ENCODE measurements around the gene PLCD3.
A peak's percentile ranks its signal among the peaks of the same experiment; 100 is the strongest.

The PLCD3 gene

DNA sequence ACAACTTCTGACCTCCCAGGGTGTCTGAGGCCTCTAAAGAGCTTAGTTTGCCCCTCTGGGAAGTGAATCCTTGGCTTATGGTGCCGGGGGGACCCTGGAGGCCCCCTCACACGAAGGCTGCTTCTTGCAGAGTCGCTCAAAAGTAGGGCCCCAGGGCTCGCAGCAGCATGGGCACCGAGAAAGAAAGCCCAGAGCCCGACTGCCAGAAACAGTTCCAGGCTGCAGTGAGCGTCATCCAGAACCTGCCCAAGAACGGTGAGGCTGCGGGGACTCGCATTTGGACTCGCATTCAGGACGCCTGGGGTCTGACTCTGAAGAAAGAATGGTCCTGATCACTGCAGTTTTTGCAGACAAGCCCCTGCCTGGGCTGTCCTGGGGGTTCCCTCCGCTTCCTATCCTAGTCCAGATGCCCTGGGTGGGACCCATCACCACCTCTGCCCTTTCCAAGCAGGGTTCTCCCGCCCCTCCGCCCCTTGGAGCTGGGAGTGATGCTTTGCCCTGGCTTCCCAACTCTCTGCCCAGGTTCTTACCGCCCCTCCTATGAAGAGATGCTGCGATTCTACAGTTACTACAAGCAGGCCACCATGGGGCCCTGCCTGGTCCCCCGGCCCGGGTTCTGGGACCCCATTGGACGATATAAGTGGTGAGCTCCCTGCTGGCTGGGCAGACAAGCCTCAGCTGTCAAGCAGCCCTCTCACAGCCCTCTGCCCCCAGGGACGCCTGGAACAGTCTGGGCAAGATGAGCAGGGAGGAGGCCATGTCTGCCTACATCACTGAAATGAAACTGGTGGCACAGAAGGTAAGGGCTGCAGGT, 3.9 kb upstream of the PLCD3 start:
- peak overlapping the region; percentile 100 for H3K4me2 ChIP-seq (ENCODE audit: low read length)
- no peaks in the 10 kb centered on the region for H4K20me1 ChIP-seq (ENCODE audit: insufficient read depth, low read length)
- H2AFZ ChIP-seq (ENCODE audit: low read depth, low read length) = peak overlapping the region; percentile 50; the same call in 1 of the 2 replicates
- H3K4me3 ChIP-seq (ENCODE audit: low read length) = peak overlapping the region; percentile 85
- H3K9me3 ChIP-seq (ENCODE audit: insufficient read depth, low read length) = no peaks in the 10 kb centered on the region
- peaks cover 10% of the 10 kb centered on the region for H3K4me1 ChIP-seq (ENCODE audit: low read length)
- no peaks in the 10 kb centered on the region for H3K36me3 ChIP-seq (replicated peaks; ENCODE audit: low read depth, low read length)
- peak overlapping the region; percentile 83 for H3K9ac ChIP-seq (ENCODE audit: low read length)
- H3K27me3 ChIP-seq (ENCODE audit: low read depth, low read length) = no peaks in the 10 kb centered on the region
- TF ChIP-seq EZH2phosphoT487 (IDR thresholded peaks at IDR 0.05; ENCODE audit: low read depth) (no peak), CTCF (IDR thresholded peaks at IDR 0.05; ENCODE audit: low read depth, low read length) (no peak)
- H3K27ac ChIP-seq (ENCODE audit: low read length) = 0 out of 2 replicates have a peak overlapping the region, but pooled peaks have one; percentile 5
- H3K79me2 ChIP-seq (ENCODE audit: low read length) = no peaks in the 10 kb centered on the region

DNA sequence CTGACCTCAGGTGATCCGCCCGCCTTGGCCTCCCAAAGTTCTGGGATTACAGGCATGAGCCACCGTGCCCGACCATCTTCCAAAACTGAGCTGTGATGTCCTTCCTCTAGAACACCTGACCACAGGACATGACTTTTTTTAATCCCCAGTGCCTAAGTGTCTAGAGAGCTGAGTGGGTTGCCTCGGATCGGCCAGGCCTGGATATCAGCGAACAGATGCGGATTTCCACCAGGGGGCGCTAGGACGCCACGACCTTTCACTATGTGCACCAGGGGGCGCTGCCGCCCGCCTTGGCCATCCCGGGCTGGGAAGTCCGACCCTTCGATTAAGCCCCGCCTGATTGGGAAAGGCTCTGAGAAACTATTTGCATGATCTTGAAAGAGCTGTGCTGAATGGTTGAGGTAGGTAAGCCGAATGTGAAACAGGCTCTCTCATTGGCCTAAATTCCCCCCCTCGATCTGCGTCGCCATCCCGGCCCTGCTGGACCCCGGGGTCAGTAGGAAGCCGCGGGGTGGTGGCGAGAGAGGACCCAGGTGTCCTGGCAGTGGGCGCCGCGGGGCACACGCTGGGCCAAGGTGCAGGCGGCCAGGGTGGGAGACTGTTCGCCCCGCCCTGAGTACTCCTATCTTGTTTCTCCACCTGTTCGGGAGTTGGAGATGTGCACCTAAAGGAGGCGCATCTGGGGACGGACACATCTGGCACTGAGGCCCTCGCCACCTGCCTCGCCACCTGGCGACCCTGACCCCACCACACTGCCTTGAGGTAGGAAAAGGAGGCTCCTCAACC, 3.1 kb upstream of the PLCD3 start, which contains the start of gene ACBD4:
Gene ACBD4 (plus strand): TSS at position 496 of the 786 bp plus-strand sequence. CDS start 458 bp downstream, outside the sequence.
- Histone ChIP-seq H3K9me3 (ENCODE audit: insufficient read depth, low read length) (no peaks in the 10 kb centered on the region), H3K27me3 (ENCODE audit: low read depth, low read length) (no peaks in the 10 kb centered on the region), H4K20me1 (ENCODE audit: insufficient read depth, low read length) (no peaks in the 10 kb centered on the region), H3K4me1 (ENCODE audit: low read length) (peaks cover 10% of the 10 kb centered on the region), H3K4me2 (ENCODE audit: low read length) (peak within 1 kb of the TSS; percentile 100), H2AFZ (ENCODE audit: low read depth, low read length) (peak within 1 kb of the TSS; percentile 50; the same call in 1 of the 2 replicates), H3K4me3 (ENCODE audit: low read length) (peak within 1 kb of the TSS; percentile 85), H3K27ac (ENCODE audit: low read length) (0 out of 2 replicates have a peak within 1 kb of the TSS, but pooled peaks have one; percentile 5), H3K79me2 (ENCODE audit: low read length) (no peaks in the 10 kb centered on the region), H3K9ac (ENCODE audit: low read length) (peak within 1 kb of the TSS; percentile 83), H3K36me3 (replicated peaks; ENCODE audit: low read depth, low read length) (no peaks in the 10 kb centered on the region)
- TF ChIP-seq CTCF (IDR thresholded peaks at IDR 0.05; ENCODE audit: low read depth, low read length) (peak; percentile 100), EZH2phosphoT487 (IDR thresholded peaks at IDR 0.05; ENCODE audit: low read depth) (no peak)

DNA sequence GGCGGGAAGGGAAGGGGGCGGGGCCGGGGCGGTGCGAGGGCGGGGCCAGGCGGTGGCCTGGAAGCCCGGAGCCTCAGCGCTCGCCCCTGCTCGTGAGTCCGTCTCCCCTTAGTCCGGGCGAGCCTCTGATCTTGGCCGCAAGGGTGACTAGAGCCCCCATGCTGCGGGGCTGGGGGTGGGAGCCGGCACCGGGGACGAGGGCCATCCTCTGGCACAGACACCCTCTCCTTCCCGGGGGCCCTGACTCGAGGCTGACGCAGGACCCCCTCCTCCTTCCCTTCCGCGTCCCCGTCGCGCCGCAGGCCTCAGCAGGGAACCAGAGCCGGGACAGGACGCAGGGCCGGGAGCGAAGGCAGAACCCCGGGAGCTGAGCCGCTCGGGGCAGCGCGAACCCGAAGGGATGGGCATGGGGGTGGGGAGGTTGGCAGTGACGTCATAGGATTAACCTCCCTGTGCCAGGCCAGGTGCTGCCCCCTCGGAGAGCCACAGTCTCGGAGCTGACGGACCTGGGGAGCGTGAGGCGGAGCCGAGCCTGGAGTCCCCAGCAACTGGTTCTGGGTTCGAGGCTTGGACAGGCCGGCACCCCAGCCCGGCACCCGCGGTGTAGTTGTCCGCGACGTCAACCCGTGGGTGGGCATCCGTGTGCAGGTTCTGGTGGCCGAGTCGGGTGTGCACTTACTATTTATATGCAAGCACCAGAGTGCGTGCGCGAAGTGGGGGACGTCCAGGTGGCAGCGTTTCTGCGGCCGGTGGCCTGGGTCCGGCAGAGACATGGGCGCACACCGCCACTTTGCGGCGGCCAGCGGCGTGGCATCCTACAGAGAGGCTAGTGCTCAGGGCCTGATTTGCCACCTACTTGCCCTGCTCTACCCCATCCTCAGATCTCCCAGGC, 503 bp upstream of the PLCD3 start:
- peak overlapping the region; percentile 76 for H3K9ac ChIP-seq (ENCODE audit: low read length)
- no peaks in the 10 kb centered on the region for H3K79me2 ChIP-seq (ENCODE audit: low read length)
- peak overlapping the region; percentile 67 for H3K27ac ChIP-seq (ENCODE audit: low read length)
- H3K4me1 ChIP-seq (ENCODE audit: low read length) = peaks cover 10% of the 10 kb centered on the region
- peak overlapping the region; percentile 99 for H3K4me2 ChIP-seq (ENCODE audit: low read length)
- peak; percentile 78 for TF ChIP-seq CTCF (IDR thresholded peaks at IDR 0.05; ENCODE audit: low read depth, low read length)
- TF ChIP-seq EZH2phosphoT487 (IDR thresholded peaks at IDR 0.05; ENCODE audit: low read depth) = no peak
- H4K20me1 ChIP-seq (ENCODE audit: insufficient read depth, low read length) = no peaks in the 10 kb centered on the region
- no peaks in the 10 kb centered on the region for H3K9me3 ChIP-seq (ENCODE audit: insufficient read depth, low read length)
- H3K27me3 ChIP-seq (ENCODE audit: low read depth, low read length) = no peaks in the 10 kb centered on the region; the same call in 1 of the 2 replicates
- H3K4me3 ChIP-seq (ENCODE audit: low read length) = peak overlapping the region; percentile 96
- peak overlapping the region; percentile 72; the same call in 1 of the 2 replicates for H2AFZ ChIP-seq (ENCODE audit: low read depth, low read length)
- no peaks in the 10 kb centered on the region for H3K36me3 ChIP-seq (replicated peaks; ENCODE audit: low read depth, low read length)

Data from OCI-LY3 (cell line).